HepG2 (cell line): Measurements from ENCODE around the gene HOXD8. TPM values are rescaled to one million over a fixed set of nuclear protein-coding genes. Genes with fewer than 3 reads are reported as not detected.

Experiments used
- AGO1 ChIP-seq: fragments of 200-400 bp; formaldehyde crosslinking; IDR thresholded peaks from 2 replicates; pipeline ENCODE4 v1.6.1; 2017; ENCODE audit warnings: mild to moderate bottlenecking, low read depth, low read length, moderate library complexity; ENCODE audit not compliant: poor library complexity, severe bottlenecking
- AKAP8 ChIP-seq: sonication (generic); formaldehyde crosslinking; IDR thresholded peaks from 2 replicates; pipeline ENCODE4 v1.5.1; 2020; ENCODE audit warnings: mild to moderate bottlenecking, missing genetic modification reagents
- CBX2 ChIP-seq, 2 experiments: fragments of 200-600 bp in 1 of 2; sonication (generic); formaldehyde crosslinking in 1 of 2; IDR thresholded peaks; 2 replicates each; pipeline versions ENCODE4 v1.7.0 to v1.8.1; 2018 to 2022; ENCODE audit warnings: low read depth in 2 of 2, low read length in 1 of 2, mild to moderate bottlenecking in 1 of 2, missing genetic modification reagents in 1 of 2
- CHD4 ChIP-seq: fragments of 200-600 bp; sonication (generic); IDR thresholded peaks from 2 replicates; pipeline ENCODE4 v1.7.0; 2017; ENCODE audit warnings: mild to moderate bottlenecking, low read length, borderline replicate concordance
- GATAD1 ChIP-seq: IDR thresholded peaks from 2 replicates; pipeline ENCODE4 v1.6.1; 2016; ENCODE audit warnings: missing genetic modification reagents, missing compliant biosample characterization
- KDM1A ChIP-seq: IDR thresholded peaks from 2 replicates; pipeline ENCODE4 v1.6.1; 2016; ENCODE audit warnings: missing compliant biosample characterization
- MAX ChIP-seq: IDR thresholded peaks from 2 replicates; pipeline ENCODE4 v1.6.1; 2012; ENCODE audit warnings: inconsistent platforms
- MIXL1 ChIP-seq: IDR thresholded peaks from 2 replicates; pipeline ENCODE4 v1.6.1; 2016
- MLXIP ChIP-seq: sonication (generic); formaldehyde crosslinking; IDR thresholded peaks from 2 replicates; pipeline ENCODE4 v1.9.0; 2021; ENCODE audit warnings: missing genetic modification reagents, borderline replicate concordance
- NFATC3 ChIP-seq: sonication (generic); formaldehyde crosslinking; IDR thresholded peaks from 2 replicates; pipeline ENCODE4 v1.5.1; 2020; ENCODE audit warnings: mild to moderate bottlenecking, missing genetic modification reagents
- NFE2L2 ChIP-seq: fragments of 150-350 bp; IDR thresholded peaks from 2 replicates; pipeline ENCODE4 v1.6.1; 2014; ENCODE audit warnings: low read length
- SKI ChIP-seq: fragments of 450-650 bp; IDR thresholded peaks from one replicate; pipeline ENCODE4 v1.6.1; 2018; ENCODE audit warnings: mild to moderate bottlenecking; ENCODE audit not compliant: partially characterized antibody
- ZBTB7A ChIP-seq: sonication (generic); formaldehyde crosslinking; IDR thresholded peaks from 2 replicates; pipeline ENCODE4 v1.8.0; 2022; ENCODE audit warnings: mild to moderate bottlenecking, missing genetic modification reagents
- ZNF232 ChIP-seq: sonication (generic); formaldehyde crosslinking; IDR thresholded peaks from 2 replicates; pipeline ENCODE4 v1.4.0; 2020; ENCODE audit warnings: missing genetic modification reagents, borderline replicate concordance
- ZNF256 ChIP-seq: sonication (generic); formaldehyde crosslinking; conservative IDR thresholded peaks from 2 replicates; pipeline ENCODE4 v1.4.0; 2020; ENCODE audit warnings: missing genetic modification reagents
- ZNF275 ChIP-seq: sonication (generic); formaldehyde crosslinking; IDR thresholded peaks from 2 replicates; pipeline ENCODE4 v1.8.0; 2022; ENCODE audit warnings: missing genetic modification reagents, mild to moderate bottlenecking, inconsistent platforms, borderline replicate concordance
- ZNF431 ChIP-seq: sonication (generic); formaldehyde crosslinking; IDR thresholded peaks from 2 replicates; pipeline ENCODE4 v1.9.0; 2022; ENCODE audit warnings: missing genetic modification reagents, low read depth, mild to moderate bottlenecking, borderline replicate concordance
- ZNF530 ChIP-seq: sonication (generic); formaldehyde crosslinking; IDR thresholded peaks from 2 replicates; pipeline ENCODE4 v1.5.0; 2020; ENCODE audit warnings: low read depth, mild to moderate bottlenecking, missing genetic modification reagents
- ZNF704 ChIP-seq: sonication (generic); formaldehyde crosslinking; IDR thresholded peaks from 2 replicates; pipeline ENCODE4 v1.8.1; 2023; ENCODE audit warnings: mild to moderate bottlenecking, inconsistent platforms, moderate library complexity, missing genetic modification reagents, borderline replicate concordance
- ZNF839 ChIP-seq: sonication (generic); formaldehyde crosslinking; IDR thresholded peaks from 2 replicates; pipeline ENCODE4 v1.4.0; 2020; ENCODE audit warnings: missing genetic modification reagents, mild to moderate bottlenecking, borderline replicate concordance
- ZSCAN29 ChIP-seq: sonication (generic); formaldehyde crosslinking; conservative IDR thresholded peaks from 2 replicates; pipeline ENCODE4 v1.4.0; 2020; ENCODE audit warnings: mild to moderate bottlenecking, missing genetic modification reagents
- polyA plus RNA-seq, 8 experiments: library from polyadenylated mRNA; depleted of rRNA in 3 of 8; stranded (reverse) in 7 of 8; unstranded in 1 of 8; fragments of >200 nt; fragmentation: Illumina TruSeq in 4 of 8; extraction: Trizol in 4 of 8; gene quantifications; 2 replicates each; pipeline versions ENCODE4 v1.2.1 to v1.2.3, GENCODE V29; 2011 to 2016; ENCODE audit warnings: low read depth in 4 of 8, missing spikeins in 1 of 8, mixed read lengths in 1 of 8; ENCODE audit not compliant: insufficient read depth in 1 of 8
- total RNA-seq, 5 experiments: library from RNA; depleted of rRNA; stranded (reverse); fragments of >200 nt; fragmentation: Illumina TruSeq; extraction: Trizol; gene quantifications; 2 replicates each; pipeline ENCODE4 v1.2.3, GENCODE V29; 2016; ENCODE audit warnings: low read depth in 1 of 5

The HOXD8 gene
- total and polyA plus RNA-seq, 2 of the 13 experiments (the other 11 are each of a cell fraction or from before 2014, with no cell fraction given): not detected

- TF ChIP-seq ZNF275: no peak; the same call in 1 of the 2 replicates
- peak; percentile 58; the same call in 1 of the 2 replicates for TF ChIP-seq ZSCAN29 (CRISPR knock-in tag)
- TF ChIP-seq ZNF704 (CRISPR knock-in tag): peak; percentile 72; the same call in 1 of the 2 replicates
- no peak for TF ChIP-seq MIXL1
- 0 out of 2 replicates have a peak, but pooled peaks have one; percentile 37 for TF ChIP-seq AKAP8 (CRISPR knock-in tag)
- peak; percentile 89 for TF ChIP-seq MAX
- TF ChIP-seq CBX2 (IDR thresholded peaks at IDR 0.05; ENCODE audit: low read depth, low read length): no peak
- peak; percentile 80; the same call in 1 of the 2 replicates for TF ChIP-seq CBX2 (CRISPR knock-in tag; IDR thresholded peaks at IDR 0.05; ENCODE audit: low read depth)
- 0 out of 2 replicates have a peak, but pooled peaks have one; percentile 59 for TF ChIP-seq ZNF431 (CRISPR knock-in tag)
- TF ChIP-seq ZNF232: no peak
- TF ChIP-seq MLXIP (CRISPR knock-in tag): no peak
- peak; percentile 76; the same call in 1 of the 2 replicates for TF ChIP-seq NFATC3 (CRISPR knock-in tag)
- TF ChIP-seq SKI: peak; percentile 33
- TF ChIP-seq GATAD1 (CRISPR knock-in tag): peak; percentile 67
- no peak for TF ChIP-seq ZBTB7A (CRISPR knock-in tag)
- TF ChIP-seq ZNF256 (CRISPR knock-in tag): no peak
- no peak for TF ChIP-seq KDM1A
- 0 out of 2 replicates have a peak, but pooled peaks have one; percentile 91 for TF ChIP-seq ZNF839
- TF ChIP-seq AGO1: peak; percentile 73
- TF ChIP-seq CHD4: no peak
- TF ChIP-seq ZNF530 (CRISPR knock-in tag): no peak
- no peak for TF ChIP-seq NFE2L2
Observed at GRCh38 chr2:176140513-176141317, 11.2 kb downstream of the HOXD8 start (continued).
